ENCODE measurements around the gene ANKMY2. TPM values are rescaled to one million over a fixed set of nuclear protein-coding genes. Genes with fewer than 3 reads are reported as not detected.
"Not testable (repeated sequence)": the region's sequence is repeated elsewhere in the genome, so short reads cannot be mapped to it uniquely, and the experiment has no call there.

The ANKMY2 gene
- total RNA-seq, 1 donor from 2014 or later = 8.7 TPM

DNA sequence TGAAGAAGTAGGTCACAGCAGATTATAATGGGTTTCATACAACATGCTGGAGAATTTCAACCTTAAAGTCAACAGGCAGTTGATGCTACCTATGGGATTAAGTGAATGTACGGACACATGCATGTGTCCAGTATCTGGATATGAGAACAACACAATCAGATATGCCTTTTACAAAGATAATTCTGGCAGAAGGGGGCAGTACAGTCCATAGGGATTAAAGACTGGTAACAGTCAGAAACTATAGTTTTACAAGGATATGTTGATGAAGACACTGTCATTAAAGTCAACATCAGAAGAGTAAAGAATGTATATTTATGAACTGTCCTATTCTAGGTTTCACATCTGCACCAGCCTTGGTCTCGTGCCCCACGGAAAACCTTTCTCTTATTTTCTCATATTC is 41.5 kb downstream of the ANKMY2 start:
- Mint-ChIP-seq H3K4me1 (ENCODE audit: low read depth) (peaks cover 4% of the 10 kb centered on the region), H3K4me3 (ENCODE audit: low read depth) (no peak overlapping the region), H3K36me3 (ENCODE audit: low read depth) (peaks cover 26% of the 10 kb centered on the region), H3K27ac (no peak overlapping the region), H3K9me3 (no peaks in the 10 kb centered on the region), H3K27me3 (ENCODE audit: low read depth) (no peaks in the 10 kb centered on the region)
- intact Hi-C loops (cut with micrococcal nuclease) = loop anchor here (5.0 kb wide), 1 partner anchor 313 kb away; no protein-coding TSS in a partner anchor
- DNase-seq (ENCODE audit: low spot score) = no peak

DNA sequence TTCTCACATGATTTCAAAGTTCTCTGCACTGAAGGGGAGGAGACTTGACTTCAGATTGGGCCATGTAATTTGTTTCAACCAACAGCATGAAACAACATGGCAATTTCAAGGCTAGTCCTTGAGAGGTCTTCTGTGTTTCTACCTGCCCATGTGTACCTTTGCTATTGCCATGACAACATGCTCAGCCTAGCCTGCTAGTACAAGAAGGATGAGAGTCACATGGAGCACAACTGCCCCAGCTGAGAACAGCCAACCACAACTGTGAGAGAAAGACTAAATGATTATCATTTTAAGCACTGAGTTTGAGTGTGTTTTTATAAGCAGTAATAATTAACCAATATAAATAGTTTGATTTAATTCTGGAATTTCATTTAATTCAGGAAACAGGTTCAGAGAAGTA is 41.9 kb downstream of the ANKMY2 start:
- Mint-ChIP-seq H3K36me3 (ENCODE audit: low read depth) (peaks cover 26% of the 10 kb centered on the region), H3K9me3 (no peaks in the 10 kb centered on the region), H3K27ac (no peak overlapping the region), H3K4me1 (ENCODE audit: low read depth) (peaks cover 4% of the 10 kb centered on the region), H3K27me3 (ENCODE audit: low read depth) (no peaks in the 10 kb centered on the region), H3K4me3 (ENCODE audit: low read depth) (no peak overlapping the region)
- DNase-seq (ENCODE audit: low spot score) = no peak
- intact Hi-C loops (cut with micrococcal nuclease) = loop anchor here (5.0 kb wide), 1 partner anchor 314 kb away; no protein-coding TSS in a partner anchor

DNA sequence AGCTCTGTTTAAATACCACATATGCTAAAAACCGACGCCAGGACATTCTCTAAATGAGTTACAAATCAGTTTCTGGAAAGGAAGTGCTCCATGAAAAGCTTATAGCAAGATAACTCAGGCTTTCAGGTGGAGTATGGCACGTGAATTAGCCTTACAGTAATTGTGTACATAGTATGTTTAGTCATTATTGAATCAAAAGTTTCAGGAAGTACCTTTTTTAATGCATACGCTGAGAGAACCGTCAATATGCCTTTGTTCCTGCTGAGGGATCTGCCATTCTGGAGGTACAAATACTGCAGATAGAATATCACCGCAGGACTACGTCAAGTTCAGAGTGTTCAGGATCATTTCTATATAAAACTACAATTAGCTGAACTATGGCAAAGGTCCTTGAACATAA is 45.7 kb downstream of the ANKMY2 start:
- Mint-ChIP-seq H3K9me3 (no peaks in the 10 kb centered on the region), H3K4me3 (ENCODE audit: low read depth) (no peak overlapping the region), H3K36me3 (ENCODE audit: low read depth) (peaks cover 26% of the 10 kb centered on the region), H3K27me3 (ENCODE audit: low read depth) (no peaks in the 10 kb centered on the region), H3K4me1 (ENCODE audit: low read depth) (no peaks in the 10 kb centered on the region), H3K27ac (no peak overlapping the region)
- intact Hi-C loops (cut with micrococcal nuclease) = loop anchor here (5.0 kb wide), 1 partner anchor 317 kb away; no protein-coding TSS in a partner anchor
- no peak for DNase-seq (ENCODE audit: low spot score)

DNA sequence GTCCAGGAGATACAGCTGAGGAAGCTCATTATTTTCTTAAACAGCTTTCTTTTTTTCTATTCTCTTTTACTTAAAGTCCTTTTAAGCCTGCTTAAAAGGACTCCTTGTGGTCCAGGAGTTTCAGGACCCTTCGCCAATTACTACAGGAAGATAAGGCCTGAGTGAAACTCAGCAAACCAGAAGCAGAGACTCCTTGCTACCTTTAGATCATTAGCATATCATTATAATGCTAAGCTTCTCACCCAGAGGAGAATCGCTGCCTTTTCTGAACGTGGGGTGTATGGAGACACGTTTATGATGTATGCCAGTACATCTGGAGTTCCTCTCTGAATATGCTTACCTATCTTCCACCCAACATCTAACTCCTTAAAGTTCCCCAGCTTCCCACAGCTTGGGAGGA is 47.5 kb downstream of the ANKMY2 start:
- no peak for DNase-seq (ENCODE audit: low spot score)
- Mint-ChIP-seq H3K9me3 (no peaks in the 10 kb centered on the region), H3K36me3 (ENCODE audit: low read depth) (peaks cover 16% of the 10 kb centered on the region), H3K4me3 (ENCODE audit: low read depth) (no peak overlapping the region), H3K4me1 (ENCODE audit: low read depth) (no peaks in the 10 kb centered on the region), H3K27me3 (ENCODE audit: low read depth) (no peaks in the 10 kb centered on the region), H3K27ac (no peak overlapping the region)
- intact Hi-C loops (cut with micrococcal nuclease) = no loop called here

DNA sequence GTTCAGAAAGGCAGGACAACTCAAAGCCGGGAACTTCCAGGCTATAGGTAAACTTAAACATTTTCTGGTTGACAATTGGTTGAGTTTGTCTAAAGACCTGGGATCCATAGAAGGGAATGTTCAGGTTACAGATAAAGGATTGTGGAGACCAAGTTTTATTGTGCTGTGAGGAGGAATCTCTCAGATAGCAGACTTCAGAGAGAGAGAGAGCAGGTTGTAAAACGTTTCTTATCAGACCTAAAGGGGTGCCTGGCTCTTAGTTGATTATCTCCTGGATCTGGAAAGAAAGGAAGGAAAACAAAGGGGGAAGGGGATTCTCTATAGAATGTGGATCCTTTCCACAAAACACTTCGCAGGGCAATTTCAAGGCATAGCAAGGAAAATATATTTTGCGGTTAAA is 50.0 kb downstream of the ANKMY2 start:
- not testable (repeated sequence) for DNase-seq (ENCODE audit: low spot score)

DNA sequence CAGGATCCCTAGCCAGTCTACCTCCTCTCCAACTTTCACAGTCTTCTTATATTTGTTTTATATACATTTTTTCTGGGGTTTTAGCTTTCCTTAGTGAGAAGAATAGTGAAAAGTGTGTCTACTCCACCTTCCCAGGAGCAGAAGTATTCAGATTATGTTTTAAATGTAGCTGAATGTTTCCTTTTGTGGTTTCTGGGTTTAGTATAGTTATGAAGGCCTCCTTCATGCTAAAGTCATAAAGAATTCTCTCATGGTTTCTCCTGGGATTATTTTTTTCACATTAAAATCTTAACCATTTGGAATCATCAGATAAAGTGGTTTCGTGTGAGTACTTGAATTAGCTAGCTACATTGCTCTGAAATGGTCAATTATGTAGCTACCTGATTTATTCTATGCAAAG is 50.9 kb downstream of the ANKMY2 start:
- Mint-ChIP-seq H3K4me1 (ENCODE audit: low read depth) (no peaks in the 10 kb centered on the region), H3K27me3 (ENCODE audit: low read depth) (no peaks in the 10 kb centered on the region), H3K36me3 (ENCODE audit: low read depth) (no peaks in the 10 kb centered on the region), H3K4me3 (ENCODE audit: low read depth) (no peak overlapping the region), H3K9me3 (no peaks in the 10 kb centered on the region), H3K27ac (no peak overlapping the region)
- DNase-seq (ENCODE audit: low spot score) = no peak
- intact Hi-C loops (cut with micrococcal nuclease) = no loop called here

More for the DNA sequence above, 50.0 kb downstream of the ANKMY2 start:
- H3K36me3 Mint-ChIP-seq (ENCODE audit: low read depth); H3K9me3 Mint-ChIP-seq; intact Hi-C loops (cut with micrococcal nuclease); H3K4me3 Mint-ChIP-seq (ENCODE audit: low read depth); H3K27ac Mint-ChIP-seq; H3K27me3 Mint-ChIP-seq (ENCODE audit: low read depth); H3K4me1 Mint-ChIP-seq (ENCODE audit: low read depth): not testable (repeated sequence)

DNA sequence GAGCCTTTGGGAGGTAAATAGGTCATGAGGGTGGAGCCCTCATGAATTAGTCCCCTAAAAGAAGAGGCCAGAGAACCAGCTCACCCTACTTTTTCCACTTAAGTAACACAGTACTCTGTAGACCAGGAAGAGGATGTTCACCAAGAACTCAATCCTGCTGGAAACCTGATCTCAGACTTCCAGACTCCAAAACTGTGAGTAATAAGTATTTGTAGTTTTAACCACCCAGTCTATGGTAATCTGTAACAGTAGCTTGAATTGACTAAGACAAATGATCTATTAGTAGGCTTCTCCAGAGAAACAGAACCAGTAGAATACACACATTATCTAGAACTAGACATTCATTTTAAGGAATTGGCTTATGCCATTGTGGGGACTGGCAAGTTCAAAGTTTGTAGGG is 51.5 kb downstream of the ANKMY2 start:
- Mint-ChIP-seq H3K4me3 (ENCODE audit: low read depth) (no peak overlapping the region), H3K27me3 (ENCODE audit: low read depth) (no peaks in the 10 kb centered on the region), H3K4me1 (ENCODE audit: low read depth) (no peaks in the 10 kb centered on the region), H3K27ac (no peak overlapping the region), H3K36me3 (ENCODE audit: low read depth) (no peaks in the 10 kb centered on the region), H3K9me3 (no peaks in the 10 kb centered on the region)
- intact Hi-C loops (cut with micrococcal nuclease) = no loop called here
- DNase-seq (ENCODE audit: low spot score) = no peak

DNA sequence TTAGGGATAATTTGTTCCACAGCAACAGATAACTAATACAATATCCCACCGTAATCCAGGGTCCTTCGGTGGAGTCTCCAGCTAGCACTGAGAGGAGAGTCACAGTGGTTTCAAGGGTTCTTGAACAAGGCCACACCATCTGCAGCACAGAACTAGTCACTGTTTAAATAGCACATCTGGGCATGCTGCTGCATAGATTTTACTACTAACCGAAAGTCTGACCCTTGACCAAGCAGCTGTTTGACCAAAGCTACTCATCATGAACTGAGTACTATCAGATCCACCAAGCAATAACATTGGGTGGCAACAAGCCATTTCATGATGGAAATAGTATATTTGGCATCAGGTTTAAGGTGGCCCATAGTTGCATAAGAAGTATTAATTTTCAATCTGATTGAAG is 53.2 kb downstream of the ANKMY2 start:
- Mint-ChIP-seq H3K4me3 (ENCODE audit: low read depth) (no peak overlapping the region), H3K27ac (no peak overlapping the region), H3K27me3 (ENCODE audit: low read depth) (no peaks in the 10 kb centered on the region), H3K36me3 (ENCODE audit: low read depth) (no peaks in the 10 kb centered on the region), H3K9me3 (no peaks in the 10 kb centered on the region), H3K4me1 (ENCODE audit: low read depth) (no peaks in the 10 kb centered on the region)
- intact Hi-C loops (cut with micrococcal nuclease) = no loop called here
- DNase-seq (ENCODE audit: low spot score) = no peak

DNA sequence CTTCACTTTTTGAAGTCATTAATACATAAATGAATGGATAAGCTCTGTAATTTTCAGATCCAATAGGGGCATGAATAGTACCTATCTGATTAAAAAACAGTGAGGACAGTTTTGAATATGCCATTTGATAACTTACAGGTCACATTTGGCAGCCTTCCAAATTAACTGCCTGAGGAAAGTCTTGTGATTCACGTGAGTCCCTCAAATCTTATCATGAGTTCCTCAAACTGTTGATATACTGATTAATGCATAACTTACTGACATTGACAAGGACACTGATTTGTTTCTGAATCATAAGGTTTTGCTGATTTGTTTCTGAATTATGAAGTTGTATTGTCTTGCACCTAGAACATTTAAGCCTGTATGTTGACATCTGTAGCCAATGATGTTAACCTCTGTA is 55.1 kb downstream of the ANKMY2 start:
- Mint-ChIP-seq H3K9me3 (no peaks in the 10 kb centered on the region), H3K4me3 (ENCODE audit: low read depth) (no peak overlapping the region), H3K27ac (no peak overlapping the region), H3K36me3 (ENCODE audit: low read depth) (no peaks in the 10 kb centered on the region), H3K4me1 (ENCODE audit: low read depth) (no peaks in the 10 kb centered on the region), H3K27me3 (ENCODE audit: low read depth) (no peaks in the 10 kb centered on the region)
- DNase-seq (ENCODE audit: low spot score) = no peak
- intact Hi-C loops (cut with micrococcal nuclease) = no loop called here

DNA sequence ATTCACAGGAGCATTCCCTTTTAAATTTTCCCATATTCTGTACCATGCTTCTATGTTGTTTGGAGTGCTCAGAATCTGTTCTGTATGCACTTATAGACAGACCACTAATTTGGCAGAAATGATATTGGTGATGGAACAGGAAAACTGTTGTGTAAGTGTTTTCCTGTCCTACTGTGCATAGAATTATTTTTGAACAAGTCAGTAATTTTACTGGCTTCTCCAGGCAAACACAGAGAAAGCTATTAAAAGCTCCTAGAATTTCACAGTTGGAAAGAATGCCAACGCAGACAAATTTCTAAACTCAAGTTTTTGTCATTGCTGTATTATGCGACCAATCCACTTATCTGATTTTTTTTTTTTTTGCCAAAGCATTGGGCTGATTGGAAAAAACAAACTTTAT is 55.7 kb downstream of the ANKMY2 start:
- Mint-ChIP-seq H3K4me3 (ENCODE audit: low read depth) (no peak overlapping the region), H3K4me1 (ENCODE audit: low read depth) (no peaks in the 10 kb centered on the region), H3K9me3 (no peaks in the 10 kb centered on the region), H3K27me3 (ENCODE audit: low read depth) (no peaks in the 10 kb centered on the region), H3K27ac (no peak overlapping the region), H3K36me3 (ENCODE audit: low read depth) (no peaks in the 10 kb centered on the region)
- intact Hi-C loops (cut with micrococcal nuclease) = no loop called here
- no peak for DNase-seq (ENCODE audit: low spot score)

DNA sequence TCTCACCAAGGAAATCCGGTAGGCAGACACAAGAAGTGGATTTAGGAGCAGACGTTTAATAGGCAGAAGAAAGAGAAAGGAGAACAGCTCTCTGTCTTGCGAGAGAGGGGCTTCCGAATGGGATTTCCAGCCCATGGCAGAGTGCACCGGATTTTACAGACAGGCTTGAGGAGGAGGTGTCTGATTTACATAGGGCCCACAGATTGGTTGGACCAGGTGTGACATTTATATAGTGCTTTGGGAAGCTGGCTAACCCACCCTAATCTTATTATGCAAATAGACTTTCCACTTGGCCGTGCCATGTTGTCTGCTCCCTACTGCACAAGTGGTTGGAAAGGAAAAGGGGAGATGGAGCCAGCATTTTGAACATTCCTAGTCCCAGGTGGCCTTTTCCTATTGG is 57.8 kb downstream of the ANKMY2 start:
- no peaks in the 10 kb centered on the region for H3K36me3 Mint-ChIP-seq (ENCODE audit: low read depth)
- no peaks in the 10 kb centered on the region for H3K27me3 Mint-ChIP-seq (ENCODE audit: low read depth)
- DNase-seq (ENCODE audit: low spot score) = no peak
- H3K4me3 Mint-ChIP-seq (ENCODE audit: low read depth) = no peak overlapping the region
- no peaks in the 10 kb centered on the region for H3K9me3 Mint-ChIP-seq
- no peaks in the 10 kb centered on the region for H3K4me1 Mint-ChIP-seq (ENCODE audit: low read depth)
- intact Hi-C loops (cut with micrococcal nuclease) = no loop called here
- H3K27ac Mint-ChIP-seq = no peak overlapping the region

DNA sequence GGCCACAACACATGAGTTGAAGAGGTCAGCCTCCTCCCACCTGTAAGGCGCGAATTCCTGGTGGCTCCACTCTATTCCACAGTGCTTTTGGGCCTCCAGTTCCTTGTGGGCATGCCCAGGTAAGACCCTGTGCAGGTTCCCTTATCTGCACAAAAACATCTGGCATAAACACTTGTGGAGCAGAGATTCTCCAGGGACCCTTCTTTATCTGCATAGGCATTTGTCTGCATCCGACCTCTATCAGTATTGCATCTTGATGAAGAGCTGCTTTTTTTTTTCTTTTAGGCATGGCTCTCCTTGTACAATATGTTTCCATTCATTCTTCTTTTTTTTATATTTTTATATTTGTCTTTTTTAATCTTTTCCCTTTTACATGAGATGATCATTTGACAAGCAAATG is 58.4 kb downstream of the ANKMY2 start:
- intact Hi-C loops (cut with micrococcal nuclease) = no loop called here
- H3K4me1 Mint-ChIP-seq (ENCODE audit: low read depth) = no peaks in the 10 kb centered on the region
- H3K27ac Mint-ChIP-seq = no peak overlapping the region
- no peaks in the 10 kb centered on the region for H3K27me3 Mint-ChIP-seq (ENCODE audit: low read depth)
- H3K4me3 Mint-ChIP-seq (ENCODE audit: low read depth) = no peak overlapping the region
- no peaks in the 10 kb centered on the region for H3K9me3 Mint-ChIP-seq
- H3K36me3 Mint-ChIP-seq (ENCODE audit: low read depth) = no peaks in the 10 kb centered on the region
- DNase-seq (ENCODE audit: low spot score) = no peak

DNA sequence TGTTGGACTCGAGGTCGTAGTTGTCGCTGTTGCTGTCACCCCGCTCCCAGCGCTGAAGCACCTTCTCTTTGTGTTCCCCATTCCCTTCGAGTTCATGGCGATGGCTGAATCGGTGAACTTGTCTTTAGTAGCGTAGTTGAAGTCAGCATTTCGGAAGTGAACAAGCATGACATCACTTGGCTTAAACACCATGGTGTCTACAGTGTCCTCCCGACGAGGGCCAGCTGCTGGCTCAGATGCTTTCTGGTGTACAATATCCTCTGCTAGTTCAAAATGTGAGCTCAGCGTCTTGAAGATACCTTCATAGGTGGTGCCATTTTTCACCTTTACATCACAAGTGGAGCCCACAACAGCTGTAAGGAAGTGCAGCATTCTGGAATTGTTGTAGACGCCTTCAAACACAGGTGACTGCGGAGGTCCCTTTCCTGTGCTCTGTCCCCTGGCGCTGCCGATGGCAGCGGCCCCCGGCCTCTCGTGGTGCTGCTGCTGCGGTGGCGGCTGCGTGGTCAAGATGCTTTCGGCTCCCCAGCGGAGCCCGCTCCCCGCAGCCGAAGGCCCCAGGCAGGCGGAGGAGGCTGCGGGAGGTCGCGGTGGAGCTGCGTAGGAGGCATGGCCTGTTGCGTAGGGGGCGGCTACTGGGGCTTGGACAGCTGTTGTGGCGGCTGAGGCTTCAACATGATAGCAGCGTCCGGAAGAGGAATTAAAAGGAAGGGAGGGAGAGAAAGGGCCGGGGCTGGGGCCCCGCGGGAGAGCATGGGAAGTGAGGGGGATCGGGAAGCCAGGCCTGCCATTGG is 59.3 kb downstream of the ANKMY2 start:
- no peaks in the 10 kb centered on the region for H3K36me3 Mint-ChIP-seq (ENCODE audit: low read depth)
- peaks cover 4% of the 10 kb centered on the region for H3K27me3 Mint-ChIP-seq (ENCODE audit: low read depth)
- intact Hi-C loops (cut with micrococcal nuclease) = no loop called here
- no peaks in the 10 kb centered on the region for H3K4me1 Mint-ChIP-seq (ENCODE audit: low read depth)
- no peak overlapping the region for H3K4me3 Mint-ChIP-seq (ENCODE audit: low read depth)
- H3K9me3 Mint-ChIP-seq = no peaks in the 10 kb centered on the region
- no peak for DNase-seq (ENCODE audit: low spot score)
- H3K27ac Mint-ChIP-seq = no peak overlapping the region
